ENCODE results near the gene PLEKHA3.

DNA sequence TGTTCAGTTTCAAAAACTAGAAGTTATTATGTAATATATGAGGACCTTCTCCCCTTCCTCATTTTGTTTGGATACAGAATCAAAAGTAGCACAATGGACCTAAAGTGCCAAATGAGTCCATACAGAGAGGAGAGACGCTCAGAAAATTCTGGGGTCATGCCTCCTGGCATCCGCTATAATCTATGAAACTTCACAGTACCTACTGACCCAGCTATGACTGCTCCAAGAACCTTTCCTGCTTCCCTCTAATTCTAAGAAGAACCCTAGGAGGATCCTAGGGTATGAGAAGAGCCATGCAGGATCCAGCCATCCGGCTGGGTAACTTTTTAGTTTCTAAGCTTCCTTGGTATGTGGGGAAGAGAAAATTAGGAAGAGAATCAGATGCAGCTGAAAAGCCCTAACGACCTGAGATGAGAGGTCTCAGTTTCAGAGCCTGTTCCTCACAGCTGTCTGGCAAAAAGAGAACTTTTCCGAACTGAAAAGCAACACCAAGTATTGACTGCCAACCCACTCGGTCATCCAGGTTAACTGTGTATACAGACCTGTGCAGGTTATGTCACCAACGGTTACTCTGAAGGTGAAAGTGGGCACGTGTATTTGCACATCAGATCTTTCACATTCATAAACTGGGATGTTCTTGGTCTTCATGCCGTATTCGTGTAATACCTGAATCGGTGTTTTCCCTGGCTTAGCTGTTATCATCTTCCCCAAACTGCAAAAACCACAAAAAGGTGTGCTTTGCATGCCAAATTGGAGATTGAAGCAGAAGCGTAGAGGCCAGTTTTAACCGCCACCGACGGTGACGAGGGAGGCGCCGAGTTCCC lies 30.3 kb upstream of the PLEKHA3 start:
- TF ChIP-seq, protein P1, sequence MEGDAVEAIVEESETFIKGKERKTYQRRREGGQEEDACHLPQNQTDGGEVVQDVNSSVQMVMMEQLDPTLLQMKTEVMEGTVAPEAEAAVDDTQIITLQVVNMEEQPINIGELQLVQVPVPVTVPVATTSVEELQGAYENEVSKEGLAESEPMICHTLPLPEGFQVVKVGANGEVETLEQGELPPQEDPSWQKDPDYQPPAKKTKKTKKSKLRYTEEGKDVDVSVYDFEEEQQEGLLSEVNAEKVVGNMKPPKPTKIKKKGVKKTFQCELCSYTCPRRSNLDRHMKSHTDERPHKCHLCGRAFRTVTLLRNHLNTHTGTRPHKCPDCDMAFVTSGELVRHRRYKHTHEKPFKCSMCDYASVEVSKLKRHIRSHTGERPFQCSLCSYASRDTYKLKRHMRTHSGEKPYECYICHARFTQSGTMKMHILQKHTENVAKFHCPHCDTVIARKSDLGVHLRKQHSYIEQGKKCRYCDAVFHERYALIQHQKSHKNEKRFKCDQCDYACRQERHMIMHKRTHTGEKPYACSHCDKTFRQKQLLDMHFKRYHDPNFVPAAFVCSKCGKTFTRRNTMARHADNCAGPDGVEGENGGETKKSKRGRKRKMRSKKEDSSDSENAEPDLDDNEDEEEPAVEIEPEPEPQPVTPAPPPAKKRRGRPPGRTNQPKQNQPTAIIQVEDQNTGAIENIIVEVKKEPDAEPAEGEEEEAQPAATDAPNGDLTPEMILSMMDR (IDR thresholded peaks at IDR 0.05): no peak
- no peak for TF ChIP-seq POLR2A (IDR thresholded peaks at IDR 0.05)

Data from uterus (tissue), 2 donors.